Endothelial cell of umbilical vein (primary cell): ENCODE results near the gene CAMTA1. TPM values are rescaled to one million over a fixed set of nuclear protein-coding genes. Genes with fewer than 3 reads are reported as not detected.

Experiments
- BruUV-seq: library from RNA; stranded (reverse); fragments of 400-500 nt; replicated peaks from 2 replicates; lab custom pipeline; 2021; lab: Mats Ljungman, UMichigan
- CTCF ChIA-PET: fragments of 300-600, 350-600 bp; sonication (Branson Sonifier 250); formaldehyde crosslinking; loops from one replicate; lab custom pipeline; 2021; ENCODE audit warnings: antibody characterized with exemption, inconsistent platforms; lab: Charles Lee
- POLR2A ChIA-PET: fragments of 300-600, 350-600 bp; sonication (Branson Sonifier 250); formaldehyde crosslinking; loops from one replicate; lab custom pipeline; 2021; ENCODE audit warnings: antibody characterized with exemption, inconsistent platforms; lab: Charles Lee
- DNase-seq: peaks from one replicate; pipeline ENCODE4 v3.0.0-alpha.2; 2011; ENCODE audit warnings: low read depth, low spot score
- FAIRE-seq: peaks from 2 replicates; lab custom pipeline; 2011; peaks lifted over from hg19 to GRCh38; lab: Jason Lieb, UNC
- H2AFZ ChIP-seq: 2 replicates; pipeline ENCODE4 v1.6.0; 2012; ENCODE audit warnings: low read depth, low read length, control low read depth, inconsistent platforms
- H3K27ac ChIP-seq: 2 replicates; pipeline ENCODE4 v1.5.1; 2011; ENCODE audit warnings: low read depth, mild to moderate bottlenecking, control low read depth, low read length, moderate library complexity; ENCODE audit not compliant: insufficient read depth
- H3K27me3 ChIP-seq, 2 experiments: 2 replicates each; pipeline versions ENCODE4 v1.6.0 to v1.6.1; 2011; ENCODE audit warnings: low read length in 2 of 2, mixed read lengths in 1 of 2; ENCODE audit not compliant: control insufficient read depth in 2 of 2, insufficient read depth in 2 of 2
- H3K36me3 ChIP-seq, 2 experiments: 2 replicates in 1 of 2; 3 replicates in 1 of 2; pipeline ENCODE4 v1.5.1; 2011; ENCODE audit warnings: low read length in 2 of 2, mild to moderate bottlenecking in 1 of 2, moderate library complexity in 1 of 2; ENCODE audit not compliant: control insufficient read depth in 2 of 2, insufficient read depth in 2 of 2; ENCODE audit errors: extremely low read depth in 1 of 2
- H3K4me1 ChIP-seq: 3 replicates; pipeline ENCODE4 v1.5.1; 2011; ENCODE audit warnings: mild to moderate bottlenecking, low read length; ENCODE audit not compliant: control insufficient read depth, insufficient read depth; ENCODE audit errors: extremely low read depth
- H3K4me2 ChIP-seq: 2 replicates; pipeline ENCODE4 v1.6.1; 2011; ENCODE audit warnings: low read length, control low read depth, mixed read lengths; ENCODE audit not compliant: insufficient read depth
- H3K4me3 ChIP-seq, 3 experiments: fragments of 200-600 bp in 1 of 3; sonication (generic), shearing (Covaris generic) in 1 of 3; replicated peaks in 1 of 3; 2 replicates each; pipeline ENCODE4 v1.5.1; 2011 to 2016; ENCODE audit warnings: control low read depth in 3 of 3, low read length in 3 of 3, mild to moderate bottlenecking in 2 of 3, inconsistent platforms in 1 of 3, low read depth in 1 of 3, moderate library complexity in 1 of 3; ENCODE audit not compliant: insufficient read depth in 1 of 3
- H3K79me2 ChIP-seq: 2 replicates; pipeline ENCODE4 v1.6.0; 2012; ENCODE audit warnings: low read length, inconsistent platforms; ENCODE audit not compliant: control insufficient read depth, insufficient read depth
- H3K9ac ChIP-seq: replicated peaks from 2 replicates; pipeline ENCODE3; 2011; ENCODE audit warnings: low read length, control low read depth; ENCODE audit not compliant: insufficient read depth; ENCODE audit errors: extremely low read depth
- H3K9me1 ChIP-seq: replicated peaks from 3 replicates; pipeline ENCODE4 v1.6.0; 2011; ENCODE audit warnings: mild to moderate bottlenecking, low read length; ENCODE audit not compliant: control insufficient read depth, insufficient read depth; ENCODE audit errors: extremely low read depth
- H3K9me3 ChIP-seq: replicated peaks from 2 replicates; pipeline ENCODE4 v1.5.1; 2012; ENCODE audit warnings: low read length, inconsistent platforms; ENCODE audit not compliant: control insufficient read depth, insufficient read depth
- H4K20me1 ChIP-seq: replicated peaks from 2 replicates; pipeline ENCODE3; 2011; ENCODE audit warnings: mild to moderate bottlenecking, low read length; ENCODE audit not compliant: control insufficient read depth, insufficient read depth; ENCODE audit errors: extremely low read depth
- CTCF ChIP-seq, 2 donors: IDR thresholded peaks; 1 replicate in 1 of 2; 2 replicates in 1 of 2; pipeline ENCODE4 v1.5.1; 2011; ENCODE audit warnings: low read length in 2 of 2, mild to moderate bottlenecking in 2 of 2, moderate library complexity in 2 of 2, control low read depth in 1 of 2, inconsistent platforms in 1 of 2, low read depth in 1 of 2; ENCODE audit not compliant: insufficient read depth in 1 of 2; ENCODE audit errors: extremely low read depth in 1 of 2
- EZH2 ChIP-seq: IDR thresholded peaks from 2 replicates; pipeline ENCODE4 v1.6.1; 2012; ENCODE audit warnings: borderline replicate concordance, low read depth, mild to moderate bottlenecking, moderate library complexity, low read length, inconsistent platforms; ENCODE audit not compliant: severe bottlenecking
- FOS ChIP-seq: IDR thresholded peaks from 2 replicates; pipeline ENCODE4 v1.6.1; 2011; ENCODE audit warnings: mild to moderate bottlenecking, low read length, moderate library complexity, borderline replicate concordance; ENCODE audit not compliant: insufficient read depth
- JUN ChIP-seq: IDR thresholded peaks from 2 replicates; pipeline ENCODE4 v1.6.1; 2011; ENCODE audit warnings: borderline replicate concordance, low read depth; ENCODE audit not compliant: insufficient read length, insufficient read depth
- MAX ChIP-seq: IDR thresholded peaks from 2 replicates; pipeline ENCODE4 v1.6.1; 2011; ENCODE audit not compliant: insufficient read depth, insufficient read length
- MYC ChIP-seq: IDR thresholded peaks from one replicate; pipeline ENCODE4 v1.6.1; 2011; ENCODE audit warnings: mild to moderate bottlenecking, low read depth, low read length
- POLR2A ChIP-seq: IDR thresholded peaks from 2 replicates; pipeline ENCODE4 v1.6.1; 2012; ENCODE audit warnings: low read depth, mild to moderate bottlenecking, control low read depth, low read length
- POLR2AphosphoS5 ChIP-seq: IDR thresholded peaks from 2 replicates; pipeline ENCODE4 v1.6.1; 2012; ENCODE audit warnings: low read depth, mild to moderate bottlenecking, control low read depth, low read length, moderate library complexity; ENCODE audit not compliant: insufficient read depth
- dilution Hi-C: fragments of 300-500 bp; cut with MboI; formaldehyde crosslinking; loops from one replicate; pipeline ENCODE4 v1.15.0; 2019; ENCODE audit warnings: low sequenced_read_pairs; ENCODE audit not compliant: extremely low pct_ligation_motif_present
- intact Hi-C: fragments of 100-400 bp; cut with micrococcal nuclease; formaldehyde crosslinking; loops from one replicate; pipeline ENCODE4 v1.10.0; 2022
- polyA plus RNA-seq, 4 experiments: library from polyadenylated mRNA; depleted of rRNA in 3 of 4; stranded (reverse) in 3 of 4; unstranded in 1 of 4; fragments of >200 nt; gene quantifications; 2 replicates each; pipeline versions ENCODE4 v1.2.1 to v1.2.3, GENCODE V29; 2011 to 2012; ENCODE audit warnings: missing spikeins in 1 of 4
- total RNA-seq: library from RNA; stranded (reverse); gene quantifications from 2 replicates; pipeline ENCODE4 v1.2.3, GENCODE V29; 2021

CAMTA1 gene
- total and polyA plus RNA-seq, 2 donors (not counting 3 experiments of a cell fraction or from before 2014, with no cell fraction given): 50.8 to 92.7 TPM

DNA sequence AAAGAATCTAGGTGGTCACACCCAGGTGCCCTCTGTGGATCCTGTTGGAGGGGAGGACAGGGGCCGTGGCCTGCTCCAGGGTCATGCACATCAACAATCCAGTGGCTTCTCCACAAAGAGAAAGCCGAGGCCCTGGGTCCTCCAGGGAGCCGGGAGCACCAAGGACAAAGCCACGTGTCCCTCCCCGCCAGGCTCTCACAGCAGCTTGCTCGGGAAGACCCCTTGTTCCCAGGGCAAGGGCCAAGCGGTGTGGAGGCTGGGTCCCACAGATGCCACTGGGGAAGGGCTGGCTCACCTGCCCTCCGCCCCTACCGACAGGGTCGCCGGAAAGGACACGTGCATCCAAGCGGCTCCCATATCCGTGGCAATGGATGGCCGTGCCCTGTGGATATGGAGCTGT lies 793.0 kb downstream of the CAMTA1 start:
- H2AFZ ChIP-seq: no peak overlapping the region
- H4K20me1 ChIP-seq: no peaks in the 10 kb centered on the region
- no peak for TF ChIP-seq MAX
- TF ChIP-seq EZH2: no peak
- TF ChIP-seq MYC: no peak
- no peak for TF ChIP-seq POLR2AphosphoS5
- FAIRE-seq: no peak
- no peaks in the 10 kb centered on the region for H3K79me2 ChIP-seq
- no peak overlapping the region for H3K4me3 ChIP-seq
- H3K9me1 ChIP-seq: no peaks in the 10 kb centered on the region
- POLR2A ChIA-PET: no interaction called here
- intact Hi-C loops (no loop called here), dilution Hi-C loops (no loop called here)
- no peaks in the 10 kb centered on the region for H3K4me1 ChIP-seq
- H3K27me3 ChIP-seq: no peaks in the 10 kb centered on the region
- BruUV-seq: no TSS peak
- no peak overlapping the region for H3K4me2 ChIP-seq
- no peaks in the 10 kb centered on the region for H3K9me3 ChIP-seq
- H3K36me3 ChIP-seq: no peaks in the 10 kb centered on the region
- CTCF ChIA-PET: no interaction called here
- H3K27ac ChIP-seq: no peak overlapping the region
- no peak overlapping the region for H3K9ac ChIP-seq
- DNase-seq: no peak

GRCh38 chr1:7579016-7579415 lies 793.8 kb downstream of the CAMTA1 start:
- Histone ChIP-seq H4K20me1 (no peaks in the 10 kb centered on the region), H3K4me2 (no peak overlapping the region)
- BruUV-seq: no TSS peak

More at GRCh38 chr1:7579016-7579415, 793.8 kb downstream of the CAMTA1 start:
- H2AFZ ChIP-seq: no peak overlapping the region
- H3K36me3 ChIP-seq: no peaks in the 10 kb centered on the region
- H3K27me3 ChIP-seq: no peaks in the 10 kb centered on the region
- H3K9ac ChIP-seq: no peak overlapping the region
- dilution Hi-C loops (no loop called here), intact Hi-C loops (no loop called here)
- H3K9me3 ChIP-seq: no peaks in the 10 kb centered on the region
- FAIRE-seq (no peak), DNase-seq (no peak)
- no peak for TF ChIP-seq POLR2AphosphoS5
- TF ChIP-seq POLR2A: no peak
- no peak for TF ChIP-seq FOS
- TF ChIP-seq CTCF (IDR thresholded peaks at IDR 0.05; ENCODE audit: extremely low read depth in 1 of 2, insufficient read depth in 1 of 2, low read depth in 1 of 2, low read length in 2 of 2): no peak
- TF ChIP-seq EZH2: no peak
- no peak for TF ChIP-seq MAX
- no peak for TF ChIP-seq MYC
- no peak for TF ChIP-seq JUN
- no peak overlapping the region for H3K27ac ChIP-seq
- H3K79me2 ChIP-seq: no peaks in the 10 kb centered on the region
- CTCF ChIA-PET: no interaction called here
- no peak overlapping the region for H3K4me3 ChIP-seq
- H3K4me1 ChIP-seq: no peaks in the 10 kb centered on the region
- POLR2A ChIA-PET: no interaction called here
- no peaks in the 10 kb centered on the region for H3K9me1 ChIP-seq
